BLaER1 (cell line): Measurements from ENCODE around the gene NLK.

Experiments
- H3K27ac ChIP-seq: shearing (Covaris generic); formaldehyde crosslinking; 2 replicates; pipeline ENCODE4 v1.8.1; 2022
- H3K27me3 ChIP-seq: shearing (Covaris generic); formaldehyde crosslinking; 2 replicates; pipeline ENCODE4 v1.8.1; 2022
- H3K36me3 ChIP-seq: shearing (Covaris generic); formaldehyde crosslinking; 2 replicates; pipeline ENCODE4 v1.8.1; 2022
- H3K4me1 ChIP-seq: shearing (Covaris generic); formaldehyde crosslinking; 2 replicates; pipeline ENCODE4 v1.8.1; 2022
- H3K4me2 ChIP-seq: shearing (Covaris generic); formaldehyde crosslinking; 2 replicates; pipeline ENCODE4 v1.8.1; 2022
- H3K4me3 ChIP-seq: shearing (Covaris generic); formaldehyde crosslinking; 2 replicates; pipeline ENCODE4 v1.8.1; 2022
- H3K9ac ChIP-seq: shearing (Covaris generic); formaldehyde crosslinking; 2 replicates; pipeline ENCODE4 v1.8.1; 2022
- H3K9me3 ChIP-seq: shearing (Covaris generic); formaldehyde crosslinking; 2 replicates; pipeline ENCODE4 v1.8.1; 2022
- H4K20me1 ChIP-seq: shearing (Covaris generic); formaldehyde crosslinking; 2 replicates; pipeline ENCODE4 v1.8.1; 2022
- Cebpa-rat ChIP-seq: shearing (Covaris generic); IDR thresholded peaks from 2 replicates; pipeline ENCODE4 v1.8.1; 2022

Gene NLK

DNA sequence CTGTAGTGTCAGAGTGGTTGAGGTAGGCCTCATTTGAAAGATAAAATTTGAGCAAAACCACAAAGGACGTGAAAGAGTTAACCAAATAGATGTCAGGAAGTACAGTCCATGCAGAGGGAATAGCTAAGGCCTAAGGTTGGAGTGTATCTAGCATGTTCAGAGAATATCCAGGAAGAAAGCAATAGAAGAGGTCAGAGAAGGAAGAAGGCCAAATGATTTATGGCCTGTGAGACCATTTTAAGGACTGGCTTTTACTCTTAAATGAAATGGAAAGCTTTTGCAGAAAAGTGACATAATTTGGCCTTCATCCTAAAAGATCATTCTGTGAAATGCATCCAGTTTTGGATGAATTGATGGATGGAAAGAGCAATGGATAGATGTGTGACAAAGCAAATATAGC is 116.5 kb downstream of the NLK start:
- H3K36me3 ChIP-seq = peaks cover 12% of the 10 kb centered on the region
- H3K9ac ChIP-seq = no peak overlapping the region
- H3K9me3 ChIP-seq = no peaks in the 10 kb centered on the region
- H3K4me3 ChIP-seq = no peak overlapping the region
- no peaks in the 10 kb centered on the region for H4K20me1 ChIP-seq
- H3K27ac ChIP-seq = no peak overlapping the region
- no peaks in the 10 kb centered on the region for H3K4me1 ChIP-seq
- no peak for TF ChIP-seq Cebpa-rat
- no peaks in the 10 kb centered on the region for H3K27me3 ChIP-seq
- H3K4me2 ChIP-seq = no peak overlapping the region

DNA sequence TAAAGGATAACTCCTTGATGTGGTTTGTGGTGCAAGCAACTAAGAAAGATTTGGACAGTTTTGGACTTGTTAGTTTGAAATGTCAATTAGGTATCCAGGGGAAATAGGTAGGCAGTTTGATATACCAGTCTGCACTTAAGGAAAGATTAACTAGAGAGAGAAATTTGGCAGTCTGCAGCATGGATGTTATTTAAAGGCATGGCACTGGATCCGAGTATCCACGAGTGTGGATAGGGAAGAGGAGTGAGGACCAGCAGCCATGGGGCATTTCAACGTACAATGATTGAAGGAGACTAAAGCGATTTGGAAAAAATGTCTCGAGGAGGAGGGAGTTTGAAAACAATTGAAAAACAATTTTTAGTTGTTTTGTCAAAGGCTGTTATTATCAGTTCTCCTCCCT is 117.4 kb downstream of the NLK start:
- no peak for TF ChIP-seq Cebpa-rat
- H3K9me3 ChIP-seq = no peaks in the 10 kb centered on the region
- no peak overlapping the region for H3K9ac ChIP-seq
- H3K36me3 ChIP-seq = peaks cover 15% of the 10 kb centered on the region
- H3K27me3 ChIP-seq = no peaks in the 10 kb centered on the region
- no peaks in the 10 kb centered on the region for H3K4me1 ChIP-seq
- H3K4me3 ChIP-seq = no peak overlapping the region
- no peak overlapping the region for H3K27ac ChIP-seq
- no peaks in the 10 kb centered on the region for H4K20me1 ChIP-seq
- no peak overlapping the region for H3K4me2 ChIP-seq

DNA sequence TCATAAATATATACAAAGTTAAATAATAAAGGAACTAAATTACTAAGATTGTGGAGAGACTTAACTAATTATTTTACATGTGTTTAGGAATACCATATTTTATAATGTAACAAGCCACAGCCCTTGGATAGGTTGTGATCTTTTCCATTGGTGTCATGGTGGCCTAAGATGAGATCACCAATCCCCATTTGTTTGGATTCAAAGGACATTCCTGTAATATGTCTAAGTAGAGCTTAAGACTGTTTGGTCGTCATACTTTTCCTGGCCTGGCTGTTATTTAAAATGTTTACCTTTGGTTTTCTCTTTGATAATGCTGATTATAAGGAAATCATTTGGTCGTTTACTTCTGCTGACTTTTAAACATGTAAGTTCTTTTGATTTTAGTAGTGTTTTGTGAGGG is 118.1 kb downstream of the NLK start:
- H4K20me1 ChIP-seq = no peaks in the 10 kb centered on the region
- H3K4me3 ChIP-seq = no peak overlapping the region
- H3K27ac ChIP-seq = no peak overlapping the region
- no peak for TF ChIP-seq Cebpa-rat
- no peaks in the 10 kb centered on the region for H3K9me3 ChIP-seq
- H3K4me1 ChIP-seq = no peaks in the 10 kb centered on the region
- no peak overlapping the region for H3K4me2 ChIP-seq
- peaks cover 15% of the 10 kb centered on the region for H3K36me3 ChIP-seq
- no peaks in the 10 kb centered on the region for H3K27me3 ChIP-seq
- no peak overlapping the region for H3K9ac ChIP-seq

DNA sequence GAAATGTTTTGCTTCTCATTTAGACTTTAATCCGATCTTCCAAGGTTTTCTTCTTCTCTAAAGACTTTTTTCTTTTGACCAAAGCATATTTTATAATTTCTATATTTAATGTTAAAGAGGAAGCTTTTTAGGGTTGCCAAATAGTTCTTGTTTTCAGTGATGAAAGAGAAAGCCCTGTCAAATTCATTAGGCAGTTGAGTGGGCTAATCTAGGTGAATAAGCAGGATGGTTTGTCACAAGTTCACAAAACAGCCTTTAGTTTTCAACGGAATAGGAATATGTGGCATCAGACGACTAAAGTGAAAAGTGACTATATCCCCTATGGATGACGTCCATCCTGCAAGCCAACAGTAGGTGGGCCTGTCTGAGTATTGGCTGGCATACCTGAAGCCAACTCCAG is 118.8 kb downstream of the NLK start:
- H3K27ac ChIP-seq = no peak overlapping the region
- no peak overlapping the region for H3K4me2 ChIP-seq
- TF ChIP-seq Cebpa-rat = no peak
- no peaks in the 10 kb centered on the region for H3K9me3 ChIP-seq
- H3K9ac ChIP-seq = no peak overlapping the region
- no peaks in the 10 kb centered on the region for H3K27me3 ChIP-seq
- H3K36me3 ChIP-seq = peaks cover 15% of the 10 kb centered on the region
- no peak overlapping the region for H3K4me3 ChIP-seq
- no peaks in the 10 kb centered on the region for H3K4me1 ChIP-seq
- no peaks in the 10 kb centered on the region for H4K20me1 ChIP-seq

DNA sequence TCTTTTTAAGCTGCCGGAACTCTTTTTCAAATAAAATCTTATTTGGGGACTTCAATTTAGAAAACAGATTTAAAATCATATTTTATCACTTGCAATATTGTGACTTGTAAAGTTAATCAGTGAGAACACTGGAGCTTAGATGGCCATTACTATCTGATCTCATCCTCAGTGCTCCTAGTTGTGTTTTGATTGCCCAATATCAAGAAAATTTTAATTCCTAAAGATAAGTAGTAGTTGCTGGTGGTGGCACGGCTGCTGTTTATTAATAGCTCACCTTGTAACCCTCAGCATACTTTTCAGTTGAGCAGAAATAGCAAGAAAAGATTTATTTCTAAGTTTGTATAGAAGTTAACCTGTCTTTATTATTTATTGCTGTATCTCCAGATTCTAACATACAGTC is 124.0 kb downstream of the NLK start:
- Histone ChIP-seq H3K4me2 (no peak overlapping the region), H4K20me1 (no peaks in the 10 kb centered on the region), H3K4me1 (no peaks in the 10 kb centered on the region), H3K4me3 (no peak overlapping the region), H3K9ac (no peak overlapping the region), H3K27me3 (no peaks in the 10 kb centered on the region), H3K9me3 (no peaks in the 10 kb centered on the region), H3K27ac (no peak overlapping the region), H3K36me3 (peaks cover 48% of the 10 kb centered on the region)
- TF ChIP-seq Cebpa-rat = no peak

DNA sequence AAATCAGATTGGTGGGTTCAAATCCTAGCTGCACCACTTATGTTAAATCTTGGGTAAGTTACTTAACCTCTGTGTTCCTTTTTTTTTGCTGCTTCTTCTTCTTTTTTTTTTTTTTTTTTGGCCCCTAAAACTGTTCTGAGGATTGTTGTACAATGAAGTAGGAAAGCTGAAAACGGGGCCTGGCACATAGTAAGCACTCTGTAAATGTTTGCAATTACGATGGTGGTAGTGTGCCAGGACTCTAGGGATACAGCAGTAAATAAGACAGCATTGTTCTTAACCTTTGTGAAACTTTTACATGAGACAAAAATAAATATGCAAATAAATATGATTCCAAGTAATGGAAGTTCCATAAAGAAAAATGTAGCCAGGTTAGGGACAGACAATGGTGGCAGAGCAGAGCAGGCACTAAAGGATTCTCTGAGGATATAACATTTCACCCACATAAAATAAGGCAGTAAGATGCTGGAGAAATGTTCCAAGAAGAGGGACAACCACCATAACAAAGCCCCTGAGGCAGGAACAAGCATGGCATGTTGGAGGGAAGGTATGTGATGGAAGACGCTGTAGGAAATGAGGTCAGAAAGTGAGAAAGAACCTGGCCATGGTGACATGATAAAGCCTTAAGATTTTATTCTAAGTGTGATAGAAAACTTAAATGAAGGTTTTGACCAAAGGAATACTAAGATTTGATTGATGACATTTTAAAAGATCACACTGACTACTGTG is 127.3 kb downstream of the NLK start:
- Histone ChIP-seq H3K4me3 (no peak overlapping the region), H3K4me2 (no peak overlapping the region), H3K27ac (no peak overlapping the region), H3K9ac (no peak overlapping the region), H4K20me1 (no peaks in the 10 kb centered on the region), H3K4me1 (peaks cover 22% of the 10 kb centered on the region), H3K36me3 (peaks cover 56% of the 10 kb centered on the region), H3K9me3 (no peaks in the 10 kb centered on the region), H3K27me3 (no peaks in the 10 kb centered on the region)
- no peak for TF ChIP-seq Cebpa-rat

DNA sequence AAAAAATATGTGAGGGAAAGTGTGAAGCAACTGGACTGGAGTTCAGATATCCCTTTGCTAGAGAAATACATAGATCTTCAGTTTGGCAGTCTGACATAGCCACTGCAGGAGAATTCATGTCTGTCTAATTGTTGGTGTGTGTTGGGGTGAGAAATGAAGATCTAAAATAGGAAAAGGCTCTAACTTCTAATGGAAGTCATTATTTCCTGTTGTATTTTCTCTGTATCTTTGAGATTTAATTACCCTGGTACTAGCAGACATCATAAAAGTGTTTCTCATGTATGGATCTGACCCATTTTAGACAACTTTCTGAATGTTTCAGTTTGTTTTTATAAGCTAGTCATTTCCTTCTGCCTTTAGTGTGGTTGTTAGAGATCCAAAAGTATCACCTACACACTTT is 128.3 kb downstream of the NLK start:
- Histone ChIP-seq H4K20me1 (no peaks in the 10 kb centered on the region), H3K9me3 (no peaks in the 10 kb centered on the region), H3K4me3 (no peak overlapping the region), H3K36me3 (peaks cover 62% of the 10 kb centered on the region), H3K4me1 (peaks cover 24% of the 10 kb centered on the region), H3K9ac (no peak overlapping the region), H3K4me2 (no peak overlapping the region), H3K27ac (no peak overlapping the region), H3K27me3 (no peaks in the 10 kb centered on the region)
- TF ChIP-seq Cebpa-rat = no peak

DNA sequence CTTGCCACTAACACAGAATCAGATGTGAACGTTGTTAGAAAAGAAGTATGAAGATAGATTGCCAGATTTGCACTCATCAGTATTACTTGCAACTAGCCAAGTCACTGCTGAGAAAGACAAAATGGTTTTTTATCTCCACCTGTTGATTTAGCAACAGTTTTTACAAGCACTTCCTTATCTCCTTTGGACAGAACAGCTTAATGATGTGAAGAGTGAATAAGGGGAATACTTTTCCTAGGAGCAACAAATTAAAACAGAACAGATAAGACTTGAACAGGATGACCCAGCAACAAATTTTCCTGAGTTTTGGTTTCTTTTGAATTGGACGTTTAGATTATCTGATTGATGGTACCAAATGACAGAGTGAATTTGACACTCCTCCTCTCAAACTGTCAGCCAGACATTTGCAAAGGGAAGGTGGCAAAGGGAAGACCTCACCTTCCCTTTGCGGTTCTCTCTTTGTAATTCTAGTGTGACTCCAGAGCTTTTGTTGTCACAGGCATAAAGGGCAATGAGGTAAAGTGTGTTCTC is 130.6 kb downstream of the NLK start:
- H3K27me3 ChIP-seq = no peaks in the 10 kb centered on the region
- no peaks in the 10 kb centered on the region for H3K9me3 ChIP-seq
- H3K27ac ChIP-seq = 0 out of 2 replicates have a peak overlapping the region, but pooled peaks have one; percentile 27
- TF ChIP-seq Cebpa-rat = no peak
- H3K4me2 ChIP-seq = peak overlapping the region; percentile 60
- no peak overlapping the region for H3K4me3 ChIP-seq
- H3K36me3 ChIP-seq = peaks cover 60% of the 10 kb centered on the region
- H4K20me1 ChIP-seq = no peaks in the 10 kb centered on the region
- H3K4me1 ChIP-seq = peaks cover 24% of the 10 kb centered on the region
- H3K9ac ChIP-seq = no peak overlapping the region

DNA sequence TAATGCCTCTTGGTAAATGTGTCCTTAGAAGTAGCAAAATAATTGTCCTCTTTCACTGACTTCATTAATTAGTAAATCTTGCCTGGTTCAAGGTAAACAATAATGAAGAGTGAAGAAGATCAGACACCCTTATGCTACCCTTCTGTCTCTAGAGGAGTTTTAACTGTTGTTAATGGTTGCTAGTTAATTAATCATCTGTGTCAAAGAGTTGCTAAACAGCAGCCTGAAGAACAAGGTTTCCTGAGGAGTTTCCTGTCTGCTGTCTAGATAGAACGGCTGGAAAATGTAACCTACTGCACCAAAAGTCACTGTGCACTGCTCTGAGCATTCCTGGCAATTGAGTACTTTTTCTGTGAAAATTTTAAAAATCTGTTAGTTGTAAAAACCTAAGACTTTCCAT is 131.3 kb downstream of the NLK start:
- H3K27ac ChIP-seq = 0 out of 2 replicates have a peak overlapping the region, but pooled peaks have one; percentile 27
- peaks cover 55% of the 10 kb centered on the region for H3K36me3 ChIP-seq
- no peaks in the 10 kb centered on the region for H4K20me1 ChIP-seq
- H3K4me3 ChIP-seq = no peak overlapping the region
- no peaks in the 10 kb centered on the region for H3K9me3 ChIP-seq
- TF ChIP-seq Cebpa-rat = no peak
- peak overlapping the region; percentile 60 for H3K4me2 ChIP-seq
- H3K4me1 ChIP-seq = peaks cover 24% of the 10 kb centered on the region
- H3K27me3 ChIP-seq = no peaks in the 10 kb centered on the region
- no peak overlapping the region for H3K9ac ChIP-seq

DNA sequence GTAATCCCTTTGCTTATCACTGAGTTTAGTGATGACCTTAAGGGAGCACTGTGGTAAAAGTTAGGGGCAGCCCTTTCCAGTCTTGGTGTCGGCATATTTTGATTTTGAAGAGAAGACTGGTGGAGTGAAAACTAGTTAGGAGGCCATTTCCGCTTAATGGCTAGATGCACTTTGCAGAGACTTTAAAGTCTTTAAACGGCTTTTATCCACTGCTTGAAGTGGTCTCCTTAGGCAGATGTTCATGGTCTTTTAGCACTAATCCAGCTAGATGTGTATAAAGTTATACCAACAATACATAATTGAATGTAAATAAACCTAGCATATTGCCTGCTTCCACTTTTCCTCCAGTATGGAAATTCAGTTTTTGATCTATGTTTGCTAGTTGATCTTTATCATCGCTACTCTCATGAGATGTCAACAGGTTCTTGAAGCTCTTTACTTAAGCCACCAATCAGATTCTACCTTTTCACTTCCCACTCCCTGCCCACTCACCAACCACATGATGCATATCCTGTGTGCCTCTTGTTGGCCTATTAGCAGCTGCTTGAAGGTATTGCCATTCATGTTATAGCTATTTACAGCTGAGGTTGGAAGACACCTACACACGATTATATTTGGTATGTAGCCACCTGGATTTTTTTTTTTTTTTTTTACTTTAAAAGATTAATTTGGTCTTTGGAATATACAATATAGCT is 132.0 kb downstream of the NLK start:
- H3K9ac ChIP-seq = no peak overlapping the region
- H3K4me1 ChIP-seq = peaks cover 24% of the 10 kb centered on the region
- H3K27me3 ChIP-seq = no peaks in the 10 kb centered on the region
- no peak overlapping the region for H3K27ac ChIP-seq
- H3K9me3 ChIP-seq = no peaks in the 10 kb centered on the region
- no peak for TF ChIP-seq Cebpa-rat
- H3K4me2 ChIP-seq = peak overlapping the region; percentile 60
- H3K36me3 ChIP-seq = peaks cover 49% of the 10 kb centered on the region
- H4K20me1 ChIP-seq = no peaks in the 10 kb centered on the region
- H3K4me3 ChIP-seq = no peak overlapping the region
